ENCODE data around the gene NEUROG1.

DNA sequence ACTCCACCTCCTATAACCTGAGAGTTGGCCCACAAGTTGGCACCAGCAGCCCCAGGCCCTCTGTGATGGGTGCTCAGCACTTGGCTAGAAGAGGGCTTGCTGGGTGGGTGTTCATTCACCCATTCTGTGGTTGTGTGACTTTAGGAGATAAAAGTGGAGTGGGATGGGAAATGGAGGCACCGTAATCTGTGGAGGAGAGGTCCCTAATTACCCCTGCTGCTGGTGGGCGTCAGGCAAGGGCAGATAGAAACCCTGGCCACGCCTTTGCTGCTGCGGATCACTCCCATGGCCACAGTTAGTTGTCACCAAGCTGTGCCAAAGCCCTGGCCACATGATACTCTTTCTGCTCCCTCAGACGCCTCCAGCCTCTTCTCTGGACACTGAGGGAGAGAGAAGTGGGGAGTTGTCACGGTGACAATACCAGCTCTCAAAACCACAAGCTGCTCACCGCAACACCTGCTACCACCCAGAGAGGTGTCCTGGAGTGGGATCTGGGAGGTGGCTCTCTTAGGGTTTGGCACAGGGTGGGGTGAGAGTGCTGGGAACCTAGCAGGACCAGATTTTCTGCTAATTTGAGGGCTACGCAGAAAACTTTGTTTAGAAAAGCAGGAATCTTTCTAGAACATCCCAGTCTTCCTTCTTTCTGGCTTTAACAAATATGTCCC lies 12.0 kb upstream of the NEUROG1 start:
- TF ChIP-seq CTCF (IDR thresholded peaks at IDR 0.05), result no peak
- no peak for TF ChIP-seq POLR2A (IDR thresholded peaks at IDR 0.05)

Measured in thyroid gland (tissue), 4 donors.